Neural crest cell (in vitro differentiated cells): ENCODE results near the gene PPP1R9B. TPM values are rescaled to one million over a fixed set of nuclear protein-coding genes. Genes with fewer than 3 reads are reported as not detected.
A peak's percentile ranks its signal among the peaks of the same experiment; 100 is the strongest.

Experiments used
- DNase-seq: peaks from one replicate; pipeline ENCODE4 v3.0.0; 2021; ENCODE audit warnings: low read depth, mixed read lengths, low spot score
- H3K27ac Mint-ChIP-seq: one replicate; pipeline ENCODE4 v1.8.0; 2021; ENCODE audit warnings: mild to moderate bottlenecking, mixed read lengths; ENCODE audit not compliant: unreplicated experiment
- H3K27me3 Mint-ChIP-seq: 2 replicates; pipeline ENCODE4 v1.8.0; 2021; ENCODE audit warnings: low read depth, mild to moderate bottlenecking, mixed read lengths
- H3K36me3 Mint-ChIP-seq: 2 replicates; pipeline ENCODE4 v1.8.0; 2021; ENCODE audit warnings: low read depth, mild to moderate bottlenecking, mixed read lengths
- H3K4me1 Mint-ChIP-seq: 2 replicates; pipeline ENCODE4 v1.8.0; 2021; ENCODE audit warnings: mixed read lengths
- H3K4me3 Mint-ChIP-seq: one replicate; pipeline ENCODE4 v1.8.0; 2021; ENCODE audit warnings: mild to moderate bottlenecking, mixed read lengths
- H3K9me3 Mint-ChIP-seq: 2 replicates; pipeline ENCODE4 v1.8.0; 2021; ENCODE audit warnings: mixed read lengths
- CTCF ChIP-seq: fragments of 200-600 bp; sonication (generic); conservative IDR thresholded peaks from 2 replicates; pipeline ENCODE4 v1.5.0; 2021; ENCODE audit warnings: antibody characterized with exemption, mild to moderate bottlenecking
- total RNA-seq: library from RNA; stranded (reverse); gene quantifications from 2 replicates; pipeline ENCODE4 v1.2.1, GENCODE V29; 2021

The PPP1R9B gene
- total RNA-seq, 1 donor from 2014 or later: 68.8 TPM

- peaks cover 15% of the 10 kb centered on the region for H3K36me3 Mint-ChIP-seq
Measured at GRCh38 chr17:50136096-50136687, 14.3 kb downstream of the PPP1R9B start.

GRCh38 chr17:50135316-50136095 lies 15.0 kb downstream of the PPP1R9B start:
- peaks cover 14% of the 10 kb centered on the region for H3K27me3 Mint-ChIP-seq
- peaks cover 19% of the 10 kb centered on the region for H3K4me1 Mint-ChIP-seq
- no peak for TF ChIP-seq CTCF
- H3K27ac Mint-ChIP-seq: no peak overlapping the region
- no peaks in the 10 kb centered on the region for H3K9me3 Mint-ChIP-seq
- no peak for DNase-seq
- H3K36me3 Mint-ChIP-seq: peaks cover 15% of the 10 kb centered on the region
- H3K4me3 Mint-ChIP-seq: no peak overlapping the region

More at GRCh38 chr17:50136096-50136687, 14.3 kb downstream of the PPP1R9B start:
- Mint-ChIP-seq H3K4me1 (peaks cover 13% of the 10 kb centered on the region), H3K27ac (no peak overlapping the region), H3K9me3 (no peaks in the 10 kb centered on the region), H3K27me3 (peaks cover 8% of the 10 kb centered on the region), H3K4me3 (no peak overlapping the region)
- TF ChIP-seq CTCF: no peak
- DNase-seq: no peak

- H3K27ac Mint-ChIP-seq: no peak overlapping the region
- peaks cover 7% of the 10 kb centered on the region for H3K36me3 Mint-ChIP-seq
- H3K27me3 Mint-ChIP-seq: peaks cover 11% of the 10 kb centered on the region
- no peak for TF ChIP-seq CTCF
- H3K9me3 Mint-ChIP-seq: no peaks in the 10 kb centered on the region
- DNase-seq: no peak
- peak overlapping the region; percentile 35 for H3K4me3 Mint-ChIP-seq
- H3K4me1 Mint-ChIP-seq: peaks cover 13% of the 10 kb centered on the region
Measured at GRCh38 chr17:50134206-50135110, 16.0 kb downstream of the PPP1R9B start.

- Mint-ChIP-seq H3K4me3 (peak overlapping the region; percentile 35), H3K27me3 (peaks cover 12% of the 10 kb centered on the region), H3K9me3 (no peaks in the 10 kb centered on the region), H3K27ac (no peak overlapping the region), H3K36me3 (peaks cover 7% of the 10 kb centered on the region), H3K4me1 (peaks cover 15% of the 10 kb centered on the region)
- no peak for DNase-seq
- TF ChIP-seq CTCF: no peak
Measured at GRCh38 chr17:50133769-50134099, 16.7 kb downstream of the PPP1R9B start.

- Mint-ChIP-seq H3K36me3 (peaks cover 5% of the 10 kb centered on the region), H3K4me1 (peaks cover 20% of the 10 kb centered on the region), H3K27me3 (peaks cover 16% of the 10 kb centered on the region), H3K9me3 (no peaks in the 10 kb centered on the region), H3K4me3 (no peak overlapping the region), H3K27ac (no peak overlapping the region)
- DNase-seq: no peak
- no peak for TF ChIP-seq CTCF
Measured at GRCh38 chr17:50133028-50133768, 17.3 kb downstream of the PPP1R9B start.
